Bronchial epithelial cell (primary cell): ENCODE results near the gene WDR91. TPM values are rescaled to one million over a fixed set of nuclear protein-coding genes. Genes with fewer than 3 reads are reported as not detected.
A peak's percentile ranks its signal among the peaks of the same experiment; 100 is the strongest.

Experiments used
- DNase-seq: peaks from one replicate; pipeline ENCODE4 v3.0.0-alpha.2; 2010; ENCODE audit warnings: low read depth
- FAIRE-seq: peaks from 2 replicates; lab custom pipeline; 2011; peaks lifted over from hg19 to GRCh38; lab: Jason Lieb, UNC
- H3K27me3 ChIP-seq: 2 replicates; pipeline ENCODE4 v1.5.1; 2011; ENCODE audit warnings: low read length; ENCODE audit not compliant: control insufficient read depth, insufficient read depth
- H3K36me3 ChIP-seq: 2 replicates; pipeline ENCODE4 v1.5.1; 2011; ENCODE audit warnings: low read length; ENCODE audit not compliant: control insufficient read depth, insufficient read depth
- H3K4me3 ChIP-seq: 2 replicates; pipeline ENCODE4 v1.5.1; 2011; ENCODE audit warnings: mild to moderate bottlenecking, low read depth, low read length, control low read depth
- CTCF ChIP-seq: IDR thresholded peaks from 2 replicates; pipeline ENCODE4 v1.5.1; 2011; ENCODE audit warnings: mild to moderate bottlenecking, moderate library complexity, low read length, control low read depth, inconsistent platforms; ENCODE audit not compliant: insufficient read depth, severe bottlenecking
- total RNA-seq: library from RNA; depleted of rRNA; stranded (reverse); fragments of >200 nt; gene quantifications from 2 replicates; pipeline ENCODE4 v1.2.1, GENCODE V29; 2014

WDR91 gene
- total RNA-seq, 1 donor from 2014 or later: 4.7 TPM

- DNase-seq (no peak), FAIRE-seq (no peak)
- no peak overlapping the region for H3K4me3 ChIP-seq
These were observed 60.2 kb downstream of the WDR91 start for GRCh38 chr7:135151132-135151531.

GRCh38 chr7:135150072-135150782 is 61.1 kb downstream of the WDR91 start:
- Histone ChIP-seq H3K4me3 (no peak overlapping the region), H3K27me3 (no peaks in the 10 kb centered on the region), H3K36me3 (no peaks in the 10 kb centered on the region)
- no peak for TF ChIP-seq CTCF
- FAIRE-seq (no peak), DNase-seq (no peak)

More at GRCh38 chr7:135151132-135151531, 60.2 kb downstream of the WDR91 start:
- Histone ChIP-seq H3K27me3 (no peaks in the 10 kb centered on the region), H3K36me3 (no peaks in the 10 kb centered on the region)
- TF ChIP-seq CTCF: no peak

- Histone ChIP-seq H3K36me3 (no peaks in the 10 kb centered on the region), H3K27me3 (no peaks in the 10 kb centered on the region), H3K4me3 (peak within 1 kb of the TSS; percentile 14)
- TF ChIP-seq CTCF: no peak
- DNase-seq (peak; percentile 67), FAIRE-seq (no peak)
These were observed 63.2 kb downstream of the WDR91 start, which contains the start of gene TMEM140 for GRCh38 chr7:135147899-135148721. TSS of gene TMEM140 (plus strand) at chr7:135148072. CDS start at chr7:135164442, 16,370 bp downstream.

- no peak for TF ChIP-seq CTCF
- no peaks in the 10 kb centered on the region for H3K36me3 ChIP-seq
- no peak for DNase-seq
- no peaks in the 10 kb centered on the region for H3K27me3 ChIP-seq
- H3K4me3 ChIP-seq: peak overlapping the region; percentile 14
- FAIRE-seq: no peak
These were observed 63.9 kb downstream of the WDR91 start for GRCh38 chr7:135147341-135147898.

- no peaks in the 10 kb centered on the region for H3K27me3 ChIP-seq
- no peak overlapping the region for H3K4me3 ChIP-seq
- no peak for TF ChIP-seq CTCF
- no peak for DNase-seq
- no peaks in the 10 kb centered on the region for H3K36me3 ChIP-seq
- FAIRE-seq: no peak
These were observed 67.2 kb downstream of the WDR91 start for GRCh38 chr7:135143885-135144668.
